ENCODE results near the gene CTNNA2.

Gene CTNNA2

GRCh38 chr2:80233333-80233732 is 720.5 kb downstream of the CTNNA2 start:
- ATAC-seq (ENCODE audit: low read depth) (no peak), DNase-seq (ENCODE audit: low spot score in 2 of 2) (no peak)
- Mint-ChIP-seq H3K27ac (no peak overlapping the region), H3K36me3 (no peaks in the 10 kb centered on the region), H3K9me3 (peaks cover 5% of the 10 kb centered on the region), H3K4me3 (no peak overlapping the region), H3K27me3 (no peaks in the 10 kb centered on the region), H3K4me1 (no peaks in the 10 kb centered on the region)

GRCh38 chr2:80238692-80239469 is 726.0 kb downstream of the CTNNA2 start:
- H3K27me3 Mint-ChIP-seq: no peaks in the 10 kb centered on the region
- no peak for DNase-seq (ENCODE audit: low spot score in 2 of 2)
- H3K4me3 Mint-ChIP-seq: no peak overlapping the region
- H3K36me3 Mint-ChIP-seq: no peaks in the 10 kb centered on the region
- no peaks in the 10 kb centered on the region for H3K4me1 Mint-ChIP-seq
- ATAC-seq (ENCODE audit: low read depth): no peak
- peaks cover 5% of the 10 kb centered on the region for H3K9me3 Mint-ChIP-seq
- no peak overlapping the region for H3K27ac Mint-ChIP-seq

- peaks cover 2% of the 10 kb centered on the region for H3K9me3 Mint-ChIP-seq
- H3K4me1 Mint-ChIP-seq: peaks cover 3% of the 10 kb centered on the region
- DNase-seq (ENCODE audit: low spot score in 2 of 2) (no peak), ATAC-seq (ENCODE audit: low read depth) (no peak)
- H3K36me3 Mint-ChIP-seq: no peaks in the 10 kb centered on the region
- no peak overlapping the region for H3K27ac Mint-ChIP-seq
- no peak overlapping the region for H3K4me3 Mint-ChIP-seq
- H3K27me3 Mint-ChIP-seq: no peaks in the 10 kb centered on the region
Observed at GRCh38 chr2:80242355-80242910, 729.6 kb downstream of the CTNNA2 start.

GRCh38 chr2:80244905-80245584 is 732.2 kb downstream of the CTNNA2 start:
- Mint-ChIP-seq H3K4me1 (peaks cover 3% of the 10 kb centered on the region), H3K27me3 (no peaks in the 10 kb centered on the region), H3K4me3 (no peak overlapping the region), H3K9me3 (no peaks in the 10 kb centered on the region), H3K27ac (no peak overlapping the region), H3K36me3 (no peaks in the 10 kb centered on the region)
- ATAC-seq (ENCODE audit: low read depth): no peak
- no peak for DNase-seq (ENCODE audit: low spot score in 2 of 2)

- Mint-ChIP-seq H3K27ac (no peak overlapping the region), H3K27me3 (no peaks in the 10 kb centered on the region), H3K4me3 (no peak overlapping the region), H3K9me3 (peaks cover 2% of the 10 kb centered on the region), H3K36me3 (no peaks in the 10 kb centered on the region), H3K4me1 (peaks cover 3% of the 10 kb centered on the region)
- ATAC-seq (ENCODE audit: low read depth) (no peak), DNase-seq (ENCODE audit: low spot score in 2 of 2) (no peak)
Observed at GRCh38 chr2:80246534-80246933, 733.7 kb downstream of the CTNNA2 start.

- Mint-ChIP-seq H3K27me3 (no peaks in the 10 kb centered on the region), H3K36me3 (no peaks in the 10 kb centered on the region), H3K9me3 (peaks cover 2% of the 10 kb centered on the region), H3K27ac (no peak overlapping the region), H3K4me1 (peaks cover 3% of the 10 kb centered on the region), H3K4me3 (no peak overlapping the region)
- ATAC-seq (ENCODE audit: low read depth): no peak
- DNase-seq (ENCODE audit: low spot score in 2 of 2): no peak
Observed at GRCh38 chr2:80247339-80247738, 734.5 kb downstream of the CTNNA2 start.

- Mint-ChIP-seq H3K27me3 (no peaks in the 10 kb centered on the region), H3K27ac (no peak overlapping the region)
Observed at GRCh38 chr2:80248146-80248545, 735.3 kb downstream of the CTNNA2 start.

GRCh38 chr2:80252294-80252986 is 739.6 kb downstream of the CTNNA2 start:
- H3K4me3 Mint-ChIP-seq: no peak overlapping the region
- no peaks in the 10 kb centered on the region for H3K4me1 Mint-ChIP-seq
- DNase-seq (ENCODE audit: low spot score in 2 of 2) (no peak), ATAC-seq (ENCODE audit: low read depth) (no peak)
- H3K27me3 Mint-ChIP-seq: no peaks in the 10 kb centered on the region
- H3K27ac Mint-ChIP-seq: no peak overlapping the region
- peaks cover 2% of the 10 kb centered on the region for H3K9me3 Mint-ChIP-seq
- H3K36me3 Mint-ChIP-seq: no peaks in the 10 kb centered on the region

More at GRCh38 chr2:80248146-80248545, 735.3 kb downstream of the CTNNA2 start:
- Mint-ChIP-seq H3K4me1 (peaks cover 3% of the 10 kb centered on the region), H3K36me3 (no peaks in the 10 kb centered on the region), H3K9me3 (peaks cover 2% of the 10 kb centered on the region), H3K4me3 (no peak overlapping the region)
- DNase-seq (ENCODE audit: low spot score in 2 of 2): no peak
- no peak for ATAC-seq (ENCODE audit: low read depth)

GRCh38 chr2:80255918-80256781 is 743.3 kb downstream of the CTNNA2 start:
- ATAC-seq (ENCODE audit: low read depth) (no peak), DNase-seq (ENCODE audit: low spot score in 2 of 2) (no peak)
- no peak overlapping the region for H3K27ac Mint-ChIP-seq
- no peak overlapping the region for H3K4me3 Mint-ChIP-seq
- H3K36me3 Mint-ChIP-seq: no peaks in the 10 kb centered on the region
- no peaks in the 10 kb centered on the region for H3K9me3 Mint-ChIP-seq
- H3K4me1 Mint-ChIP-seq: no peaks in the 10 kb centered on the region
- H3K27me3 Mint-ChIP-seq: no peaks in the 10 kb centered on the region

GRCh38 chr2:80256782-80257167 is 743.9 kb downstream of the CTNNA2 start:
- Mint-ChIP-seq H3K27me3 (no peaks in the 10 kb centered on the region), H3K4me1 (no peaks in the 10 kb centered on the region), H3K4me3 (no peak overlapping the region), H3K36me3 (no peaks in the 10 kb centered on the region), H3K27ac (no peak overlapping the region), H3K9me3 (no peaks in the 10 kb centered on the region)
- DNase-seq (ENCODE audit: low spot score in 2 of 2) (no peak), ATAC-seq (ENCODE audit: low read depth) (no peak)

- H3K27me3 Mint-ChIP-seq: no peaks in the 10 kb centered on the region
- no peak for ATAC-seq (ENCODE audit: low read depth)
- no peak overlapping the region for H3K4me3 Mint-ChIP-seq
Observed at GRCh38 chr2:80257450-80257849, 744.6 kb downstream of the CTNNA2 start.

GRCh38 chr2:80258341-80258740 is 745.5 kb downstream of the CTNNA2 start:
- ATAC-seq (ENCODE audit: low read depth) (no peak), DNase-seq (ENCODE audit: low spot score in 2 of 2) (no peak)
- H3K4me3 Mint-ChIP-seq: no peak overlapping the region
- H3K9me3 Mint-ChIP-seq: no peaks in the 10 kb centered on the region
- no peaks in the 10 kb centered on the region for H3K4me1 Mint-ChIP-seq
- no peaks in the 10 kb centered on the region for H3K36me3 Mint-ChIP-seq
- H3K27ac Mint-ChIP-seq: no peak overlapping the region
- no peaks in the 10 kb centered on the region for H3K27me3 Mint-ChIP-seq

More at GRCh38 chr2:80257450-80257849, 744.6 kb downstream of the CTNNA2 start:
- no peaks in the 10 kb centered on the region for H3K4me1 Mint-ChIP-seq
- DNase-seq (ENCODE audit: low spot score in 2 of 2): no peak
- no peaks in the 10 kb centered on the region for H3K9me3 Mint-ChIP-seq
- no peak overlapping the region for H3K27ac Mint-ChIP-seq
- no peaks in the 10 kb centered on the region for H3K36me3 Mint-ChIP-seq

GRCh38 chr2:80258793-80259192 is 745.9 kb downstream of the CTNNA2 start:
- Mint-ChIP-seq H3K4me1 (no peaks in the 10 kb centered on the region), H3K9me3 (no peaks in the 10 kb centered on the region), H3K4me3 (no peak overlapping the region), H3K27ac (no peak overlapping the region), H3K36me3 (no peaks in the 10 kb centered on the region), H3K27me3 (no peaks in the 10 kb centered on the region)
- ATAC-seq (ENCODE audit: low read depth): no peak
- DNase-seq (ENCODE audit: low spot score in 2 of 2): no peak
